ENCODE data around the gene SCARB1.
"Not testable (repeated sequence)": the region's sequence is repeated elsewhere in the genome, so short reads cannot be mapped to it uniquely, and the experiment has no call there.

Gene SCARB1, protein sequence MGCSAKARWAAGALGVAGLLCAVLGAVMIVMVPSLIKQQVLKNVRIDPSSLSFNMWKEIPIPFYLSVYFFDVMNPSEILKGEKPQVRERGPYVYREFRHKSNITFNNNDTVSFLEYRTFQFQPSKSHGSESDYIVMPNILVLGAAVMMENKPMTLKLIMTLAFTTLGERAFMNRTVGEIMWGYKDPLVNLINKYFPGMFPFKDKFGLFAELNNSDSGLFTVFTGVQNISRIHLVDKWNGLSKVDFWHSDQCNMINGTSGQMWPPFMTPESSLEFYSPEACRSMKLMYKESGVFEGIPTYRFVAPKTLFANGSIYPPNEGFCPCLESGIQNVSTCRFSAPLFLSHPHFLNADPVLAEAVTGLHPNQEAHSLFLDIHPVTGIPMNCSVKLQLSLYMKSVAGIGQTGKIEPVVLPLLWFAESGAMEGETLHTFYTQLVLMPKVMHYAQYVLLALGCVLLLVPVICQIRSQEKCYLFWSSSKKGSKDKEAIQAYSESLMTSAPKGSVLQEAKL

DNA sequence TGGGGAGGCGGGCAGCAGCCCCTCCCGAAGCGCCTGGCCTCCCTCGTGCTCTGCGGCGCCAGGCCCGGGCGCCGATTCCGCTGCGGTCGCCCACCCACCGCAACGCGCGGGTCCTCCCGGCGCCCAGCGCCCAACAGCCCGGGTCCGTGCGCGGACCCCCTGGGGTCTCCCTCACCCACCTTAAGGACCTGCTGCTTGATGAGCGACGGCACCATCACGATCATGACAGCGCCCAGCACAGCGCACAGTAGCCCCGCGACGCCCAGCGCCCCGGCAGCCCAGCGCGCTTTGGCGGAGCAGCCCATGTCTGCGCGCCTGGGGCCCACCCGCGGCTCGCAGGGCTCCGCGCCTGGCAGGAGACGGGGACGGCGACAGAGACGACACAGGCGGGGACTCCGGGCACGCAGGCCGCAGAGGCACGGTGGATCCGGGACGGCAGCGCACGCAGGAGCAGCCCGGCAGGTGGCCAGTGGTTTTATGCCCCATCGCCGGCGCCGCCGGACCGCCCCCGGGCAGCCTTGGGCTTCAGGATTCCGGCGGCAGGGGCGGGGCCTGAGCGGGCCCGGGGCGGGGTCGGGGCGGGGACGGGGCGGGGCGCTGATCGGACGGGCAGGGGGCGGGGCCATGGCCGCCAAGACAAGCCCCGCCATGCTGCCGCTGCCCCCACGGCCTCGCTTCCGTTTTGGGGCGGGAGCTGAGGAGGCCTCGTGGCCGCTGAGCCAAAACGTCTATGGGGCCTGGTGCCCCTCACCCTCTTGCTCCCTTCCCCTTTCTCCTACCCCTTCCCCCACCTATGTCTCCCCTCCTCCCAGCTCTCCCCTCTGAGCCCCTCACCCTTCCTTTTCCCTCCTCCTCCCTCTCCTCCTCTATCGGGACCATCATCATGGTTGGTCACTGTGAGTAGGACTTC, at the start of gene SCARB1:
Gene SCARB1 (minus strand): TSS at position 449 of the 910 bp plus-strand sequence. CDS start 144 bp downstream, at position 305.
- peak; percentile 99 for DNase-seq (ENCODE audit: low spot score)

DNA sequence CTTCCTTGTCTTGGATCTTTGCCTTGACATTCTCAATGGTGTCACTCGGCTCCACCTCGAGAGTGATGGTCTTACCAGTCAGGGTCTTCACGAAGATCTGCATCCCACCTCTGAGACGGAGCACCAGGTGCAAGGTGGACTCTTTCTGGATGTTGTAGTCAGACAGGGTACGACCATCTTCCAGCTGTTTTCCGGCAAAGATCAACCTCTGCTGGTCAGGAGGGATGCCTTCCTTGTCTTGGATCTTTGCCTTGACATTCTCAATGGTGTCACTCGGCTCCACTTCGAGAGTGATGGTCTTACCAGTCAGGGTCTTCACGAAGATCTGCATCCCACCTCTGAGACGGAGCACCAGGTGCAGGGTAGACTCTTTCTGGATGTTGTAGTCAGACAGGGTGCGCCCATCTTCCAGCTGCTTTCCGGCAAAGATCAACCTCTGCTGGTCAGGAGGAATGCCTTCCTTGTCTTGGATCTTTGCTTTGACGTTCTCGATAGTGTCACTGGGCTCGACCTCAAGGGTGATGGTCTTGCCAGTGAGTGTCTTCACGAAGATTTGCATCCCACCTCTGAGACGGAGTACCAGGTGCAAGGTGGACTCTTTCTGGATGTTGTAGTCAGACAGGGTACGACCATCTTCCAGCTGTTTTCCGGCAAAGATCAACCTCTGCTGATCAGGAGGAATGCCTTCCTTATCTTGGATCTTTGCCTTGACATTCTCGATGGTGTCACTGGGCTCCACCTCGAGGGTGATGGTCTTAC, 49.0 kb upstream of the SCARB1 start:
- DNase-seq (ENCODE audit: low spot score): not testable (repeated sequence)

DNA sequence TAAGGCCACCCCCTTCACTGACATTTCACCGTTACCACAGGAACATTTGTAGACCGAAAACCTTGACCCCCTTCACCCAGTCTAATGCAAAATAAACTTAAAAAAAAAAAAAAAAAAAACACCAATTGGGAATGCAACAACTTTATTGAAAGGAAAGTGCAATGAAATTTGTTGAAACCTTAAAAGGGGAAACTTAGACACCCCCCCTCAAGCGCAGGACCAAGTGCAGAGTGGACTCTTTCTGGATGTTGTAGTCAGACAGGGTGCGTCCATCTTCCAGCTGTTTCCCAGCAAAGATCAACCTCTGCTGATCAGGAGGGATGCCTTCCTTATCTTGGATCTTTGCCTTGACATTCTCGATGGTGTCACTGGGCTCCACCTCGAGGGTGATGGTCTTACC, 47.9 kb upstream of the SCARB1 start:
- DNase-seq (ENCODE audit: low spot score): not testable (repeated sequence)

DNA sequence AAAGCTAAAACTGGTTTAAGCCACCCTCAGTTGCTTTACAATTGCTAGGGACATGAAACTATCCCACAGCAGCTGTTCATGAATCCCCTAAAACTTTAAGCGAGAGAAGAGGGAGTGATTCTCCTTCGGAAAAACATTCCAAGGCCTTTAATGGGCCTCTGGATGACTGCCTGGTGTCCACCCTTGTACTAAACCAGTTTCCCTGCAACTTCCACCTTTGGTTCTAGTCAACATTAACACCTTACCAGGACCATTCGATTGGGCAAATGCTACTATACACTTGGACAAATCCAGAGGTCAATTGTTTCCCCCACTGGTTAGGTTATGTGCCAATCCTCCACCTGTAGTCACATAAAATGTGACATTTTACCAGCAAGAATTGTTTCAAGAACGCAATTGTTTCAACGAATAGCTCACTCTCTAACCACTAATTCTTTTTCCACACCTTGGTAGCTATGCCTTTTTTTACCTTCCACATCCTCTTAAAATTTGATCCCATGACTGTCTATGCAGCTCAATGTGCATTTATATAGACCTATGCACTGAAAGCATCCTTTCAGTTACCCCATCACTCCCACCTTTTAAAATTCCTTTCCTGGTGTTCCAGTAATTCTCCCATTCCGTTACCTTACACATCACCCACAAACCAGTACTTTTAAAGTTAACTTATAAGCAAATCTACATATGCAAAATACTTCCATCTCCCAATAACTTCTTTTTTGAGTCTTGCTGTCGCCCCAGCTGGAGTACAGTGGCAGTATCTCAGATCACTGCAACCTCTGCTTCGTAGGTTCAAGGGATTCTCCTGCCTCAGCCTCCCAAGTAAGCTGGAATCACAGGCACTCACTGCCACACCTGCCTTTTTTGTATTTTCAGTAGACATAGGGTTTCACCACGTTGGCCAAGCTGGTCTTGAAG, 47.2 kb upstream of the SCARB1 start:
- no peak for DNase-seq (ENCODE audit: low spot score)

DNA sequence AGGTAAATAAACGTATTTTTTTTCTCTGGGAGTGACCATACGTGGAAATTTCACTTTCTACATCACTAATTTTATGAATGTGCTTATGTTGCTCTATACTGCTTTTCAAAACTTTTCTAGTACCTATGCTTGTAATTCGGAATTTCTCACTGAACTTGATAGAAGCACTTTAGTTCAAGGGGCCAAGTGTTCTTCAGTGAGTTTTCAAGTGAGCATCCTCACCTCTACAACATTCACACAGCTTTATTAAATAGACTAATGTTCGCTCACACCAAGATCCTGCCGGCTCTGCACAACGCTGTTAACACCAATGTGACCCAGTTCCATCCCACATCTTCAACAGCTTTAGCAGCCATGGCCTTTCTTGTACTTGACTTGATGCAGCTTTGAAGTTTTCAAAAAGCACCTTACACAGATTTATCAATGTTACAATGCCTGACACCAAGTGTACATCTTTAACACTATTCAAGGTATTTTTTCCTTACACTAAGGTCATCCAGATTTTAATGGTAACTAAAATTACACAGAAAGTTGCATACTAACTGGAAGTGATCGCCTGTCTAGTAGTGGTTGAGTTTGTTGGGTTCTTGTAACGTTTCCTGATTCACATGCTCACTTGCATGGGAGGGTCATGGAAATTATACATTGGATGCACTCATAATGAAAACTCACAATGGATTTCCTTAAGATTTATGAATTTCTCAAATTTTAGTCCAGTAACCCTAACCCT, 46.3 kb upstream of the SCARB1 start:
- no peak for DNase-seq (ENCODE audit: low spot score)

DNA sequence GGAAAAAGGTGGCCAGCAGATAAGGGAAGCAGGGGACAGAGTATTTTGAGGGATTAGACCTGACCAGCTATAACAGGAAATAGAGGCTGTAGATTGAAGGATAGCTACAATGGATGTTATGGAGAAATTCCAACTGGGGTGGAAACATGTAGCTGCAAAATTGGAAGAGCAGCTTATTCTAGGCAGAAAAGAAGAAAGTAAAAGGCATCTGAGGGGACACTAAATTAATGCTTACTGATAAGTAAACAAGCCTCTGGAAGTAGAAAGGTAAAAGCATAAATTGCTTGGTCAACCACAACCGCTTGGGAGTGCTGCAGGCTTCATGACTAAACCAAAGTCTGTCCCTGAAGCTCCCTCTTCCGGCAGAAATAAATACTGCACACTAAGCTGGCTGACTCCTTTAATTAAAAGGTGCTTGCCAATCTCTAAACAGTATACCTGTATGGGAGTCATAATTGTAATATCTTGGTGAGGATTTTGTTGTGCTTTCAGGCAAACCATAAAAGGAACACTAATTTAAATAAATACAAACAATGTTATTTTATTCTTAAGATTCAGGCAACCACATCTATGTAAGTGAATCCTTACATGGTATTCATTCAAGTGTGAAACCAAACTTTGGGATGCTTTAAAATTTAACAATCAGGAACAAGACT, 43.1 kb upstream of the SCARB1 start:
- peak; percentile 82 for DNase-seq (ENCODE audit: low spot score)

DNA sequence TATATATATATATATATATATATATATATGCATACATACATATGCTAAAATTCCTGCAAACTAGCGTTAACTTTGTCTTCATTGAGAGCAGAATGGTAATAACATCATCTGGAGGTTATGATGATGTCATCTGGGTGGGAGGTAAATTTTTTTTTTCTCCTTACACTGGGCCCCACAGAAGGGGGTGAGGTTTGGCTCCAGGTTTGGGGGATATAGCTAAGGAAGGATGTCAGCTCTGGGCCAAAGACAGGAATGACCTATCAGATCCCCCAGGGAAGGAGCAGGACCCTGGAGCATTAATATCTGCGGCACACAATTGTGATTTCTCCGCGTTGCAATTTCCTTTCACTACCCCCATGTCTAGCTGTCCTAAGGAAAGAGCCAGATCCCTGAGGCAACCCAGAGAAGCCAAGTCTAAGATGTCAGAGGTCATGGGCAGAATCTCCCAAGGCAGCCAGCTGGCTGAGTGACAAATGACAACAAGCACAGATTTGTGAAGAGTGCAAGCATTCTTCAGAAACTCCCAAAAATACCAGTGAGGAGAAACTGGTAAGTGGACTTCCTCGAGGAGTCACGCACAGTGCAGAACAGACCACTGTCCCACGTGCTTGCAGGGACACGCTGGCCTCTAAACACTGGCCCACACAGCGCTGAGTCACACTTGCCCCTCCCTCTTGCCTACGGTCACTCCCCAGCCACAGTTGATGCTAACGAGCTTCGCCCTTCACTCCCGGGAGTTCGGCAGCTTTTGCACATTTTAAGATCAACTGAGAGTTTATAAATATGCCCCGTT, 40.8 kb upstream of the SCARB1 start:
- DNase-seq (ENCODE audit: low spot score): peak; percentile 59

DNA sequence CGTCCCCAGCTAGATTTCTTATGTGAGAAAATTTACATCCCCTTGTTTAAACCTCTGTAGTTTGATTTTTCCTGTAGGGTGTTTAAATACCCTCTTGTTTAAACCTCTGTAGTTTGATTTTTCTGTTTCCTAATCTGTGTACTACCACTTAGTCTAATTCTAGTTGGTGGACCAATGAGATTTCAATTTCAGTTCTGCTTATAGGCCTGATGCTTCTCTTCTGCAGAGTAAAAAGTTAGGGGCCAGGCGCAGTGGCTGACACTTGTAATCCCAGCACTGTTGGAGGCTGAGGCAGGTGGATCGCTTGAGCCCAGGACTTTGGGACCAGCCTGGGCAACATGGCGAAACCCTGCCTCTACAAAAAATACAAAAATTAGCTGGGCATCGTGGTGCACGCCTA, 39.3 kb upstream of the SCARB1 start:
- no peak for DNase-seq (ENCODE audit: low spot score)

DNA sequence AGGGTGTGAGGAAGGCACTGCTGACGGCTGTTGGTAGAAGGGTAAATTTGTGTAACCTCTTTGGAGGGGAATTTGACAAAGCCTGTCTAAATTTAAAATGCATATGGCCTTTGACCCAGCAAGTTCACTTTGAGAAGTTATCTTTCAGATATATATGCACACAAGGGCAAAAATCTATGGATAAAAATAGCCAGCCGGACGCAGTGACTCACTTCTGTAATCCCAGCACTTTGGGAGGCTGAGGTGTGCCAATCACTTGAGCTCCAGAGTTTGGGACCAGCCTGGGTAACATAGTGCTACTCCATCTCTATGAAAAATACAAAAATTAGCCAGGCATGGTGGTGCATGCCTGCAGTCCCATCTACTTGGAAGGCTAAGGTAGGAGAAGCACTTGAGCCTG, 37.3 kb upstream of the SCARB1 start:
- no peak for DNase-seq (ENCODE audit: low spot score)

DNA sequence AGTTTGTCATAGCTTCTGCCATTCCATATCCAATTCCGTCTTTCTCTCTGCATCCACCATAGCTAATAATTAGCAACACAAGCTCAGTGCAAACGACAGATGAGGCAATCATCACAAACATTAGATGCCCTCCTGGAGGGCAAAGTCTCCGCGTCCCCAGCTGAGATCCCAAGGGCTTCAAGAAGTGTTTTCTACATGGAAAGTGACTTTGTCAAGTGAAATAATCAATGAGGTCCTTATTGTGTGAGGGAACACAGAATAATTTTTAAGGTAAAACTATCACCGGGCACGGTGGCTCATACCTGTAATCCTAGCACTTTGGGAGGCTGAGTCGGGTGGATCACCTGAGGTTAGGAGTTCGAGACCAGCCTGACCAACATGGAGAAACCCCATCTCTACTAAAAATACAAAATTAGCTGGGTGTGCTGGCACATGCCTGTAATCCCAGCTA, 36.7 kb upstream of the SCARB1 start:
- DNase-seq (ENCODE audit: low spot score): not testable (repeated sequence)

DNA sequence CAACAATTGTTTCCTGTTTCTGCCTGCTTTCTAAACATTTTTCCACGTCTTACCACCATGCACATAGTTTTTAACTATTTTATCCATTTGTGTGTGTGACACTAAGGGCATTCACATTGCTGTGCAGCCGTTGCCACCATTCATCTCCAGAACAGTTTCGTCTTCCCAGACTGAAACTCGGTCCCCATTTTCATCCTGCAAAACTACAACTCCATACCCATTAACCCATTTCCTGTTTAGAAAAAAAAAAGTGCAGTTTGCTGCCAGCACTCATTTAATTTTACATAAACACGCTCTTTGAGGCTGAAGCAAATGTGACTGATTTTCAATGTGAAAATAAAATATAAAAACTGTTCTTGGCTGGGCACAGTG, 35.2 kb upstream of the SCARB1 start:
- no peak for DNase-seq (ENCODE audit: low spot score)

DNA sequence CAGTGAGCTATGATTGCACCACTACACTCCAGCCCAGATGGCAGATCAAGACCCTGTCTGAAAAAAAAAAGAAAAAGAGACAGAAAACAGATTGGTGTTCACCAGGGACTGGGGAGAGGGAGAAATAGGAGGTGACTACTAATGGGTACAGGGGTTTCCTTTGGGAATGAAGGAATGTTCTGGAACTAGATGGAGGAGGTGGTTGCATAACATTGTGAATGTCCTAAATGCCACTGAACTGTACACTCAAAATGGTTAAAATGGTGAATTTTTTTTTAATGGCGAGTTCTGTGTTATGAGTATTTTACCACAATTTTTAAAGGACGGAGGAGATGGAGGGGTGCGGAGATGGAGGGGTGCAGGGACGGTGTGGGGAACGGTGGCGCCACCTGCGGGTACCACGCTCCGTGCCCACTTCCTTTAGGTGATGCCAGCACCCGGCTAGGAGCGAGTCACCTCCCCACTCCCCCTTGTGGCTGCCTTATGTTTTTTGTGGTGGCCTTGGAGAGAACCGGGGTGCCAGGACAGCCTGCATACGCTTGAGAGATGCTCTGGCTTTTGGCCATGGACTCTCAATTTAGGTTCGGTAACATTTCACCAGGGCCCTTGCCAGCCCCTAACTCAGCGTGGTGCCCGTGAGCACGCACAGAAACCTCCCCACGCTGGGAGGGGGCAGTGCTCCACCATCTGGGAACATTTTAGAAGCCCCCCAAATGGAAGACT, 34.7 kb upstream of the SCARB1 start:
- peak; percentile 74 for DNase-seq (ENCODE audit: low spot score)

DNA sequence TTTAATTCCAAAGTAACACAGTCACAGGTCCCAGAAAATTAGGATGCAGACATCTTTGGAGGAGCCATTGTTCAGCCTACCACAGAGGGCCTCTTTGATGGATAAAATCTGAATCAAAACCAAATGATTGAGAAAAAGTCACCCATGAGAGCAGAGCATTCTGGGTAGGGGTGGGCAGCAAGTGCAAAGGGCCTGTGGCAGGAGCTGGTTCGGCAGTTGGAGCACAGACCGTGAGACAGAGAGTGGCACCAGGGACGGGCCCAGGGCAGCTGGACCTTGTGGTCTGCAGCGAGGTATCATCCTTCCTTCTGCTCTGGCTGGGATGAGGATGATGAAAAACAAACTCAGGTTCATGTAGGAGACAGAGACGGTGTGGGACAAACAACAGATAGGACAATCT, 32.8 kb upstream of the SCARB1 start:
- no peak for DNase-seq (ENCODE audit: low spot score)

DNA sequence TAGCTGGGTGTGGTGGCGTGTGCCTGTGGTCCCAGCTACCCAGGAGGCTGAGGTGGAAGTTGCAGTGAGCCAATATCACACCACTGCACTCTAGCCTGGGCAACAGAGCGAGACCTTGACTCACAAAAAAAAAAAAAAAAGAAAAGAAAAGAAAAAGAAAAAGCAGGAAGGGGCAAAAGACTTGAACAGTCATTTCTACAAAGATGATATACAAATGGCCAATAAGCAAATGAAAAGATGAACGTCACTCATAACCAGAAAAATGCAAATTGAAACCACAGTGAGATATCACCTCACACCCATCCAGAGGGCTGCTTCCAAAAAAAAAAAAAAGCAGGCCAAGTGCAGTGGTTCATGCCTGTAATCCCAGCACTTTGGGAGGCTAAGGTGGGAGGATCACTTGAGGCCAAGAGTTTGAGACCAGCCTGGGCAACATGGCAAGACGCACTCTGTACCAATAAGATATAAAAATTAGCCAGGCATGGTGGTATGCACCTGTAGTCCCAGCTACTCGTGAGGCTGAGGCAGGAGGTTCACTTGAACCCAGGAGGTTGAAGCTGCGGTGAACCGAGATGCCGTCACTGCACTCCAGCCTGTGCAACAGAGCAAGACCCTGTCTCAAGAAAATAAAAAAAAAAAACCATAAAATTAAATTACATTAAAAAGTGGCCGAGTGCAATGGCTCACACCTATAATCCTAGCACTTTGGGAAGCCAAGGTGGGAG, 30.3 kb upstream of the SCARB1 start:
- DNase-seq (ENCODE audit: low spot score): no peak

DNA sequence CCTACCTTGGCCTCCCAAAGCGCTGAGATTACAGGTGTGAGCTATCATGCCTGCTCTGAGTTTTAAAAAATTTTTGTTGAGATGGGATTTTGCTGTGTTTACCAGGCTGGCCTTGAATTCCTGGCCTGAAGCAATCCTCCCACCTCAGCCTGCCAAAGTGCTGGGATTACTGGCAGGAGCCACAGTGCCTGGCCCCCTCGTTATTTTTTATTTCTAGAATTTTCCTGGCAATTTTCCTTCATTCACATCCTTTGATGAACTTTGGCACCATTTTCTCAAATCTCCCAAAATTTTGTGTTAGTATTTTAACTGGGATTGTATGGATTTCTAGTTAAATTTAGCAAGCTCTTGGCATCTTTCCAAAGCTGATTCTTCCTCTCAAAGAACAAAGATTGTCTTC, 24.6 kb upstream of the SCARB1 start:
- no peak for DNase-seq (ENCODE audit: low spot score)

DNA sequence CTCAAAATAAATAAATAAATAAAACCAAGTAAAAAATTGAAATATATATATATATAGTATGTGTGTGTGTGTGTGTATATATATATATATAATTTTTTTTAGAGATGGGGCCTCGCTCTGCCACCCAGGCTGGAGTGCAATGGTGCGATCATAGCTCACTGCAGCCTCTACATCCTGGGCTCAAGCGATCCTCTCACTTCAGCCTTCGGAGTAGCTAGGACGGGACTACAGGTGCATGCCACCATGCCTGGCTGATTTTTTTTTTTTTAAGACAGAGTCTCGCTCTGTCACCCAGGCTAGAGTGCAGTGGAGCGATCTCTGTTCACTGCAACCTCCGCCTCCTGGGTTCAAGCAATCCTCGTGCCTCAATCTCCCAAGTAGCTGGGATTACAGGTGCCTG, 24.1 kb upstream of the SCARB1 start:
- not testable (repeated sequence) for DNase-seq (ENCODE audit: low spot score)

All from iPS-NIHi11 (cell line).